ENCODE measurements around the gene MPP2.
"Not testable (repeated sequence)": the region's sequence is repeated elsewhere in the genome, so short reads cannot be mapped to it uniquely, and the experiment has no call there.

The MPP2 gene

GRCh38 chr17:43927929-43928328 lies 20.6 kb upstream of the MPP2 start:
- not testable (repeated sequence) for FAIRE-seq

- no peak for FAIRE-seq
Measured at GRCh38 chr17:43927060-43927864, 19.9 kb upstream of the MPP2 start.

GRCh38 chr17:43924558-43924957 lies 17.2 kb upstream of the MPP2 start:
- no peak for FAIRE-seq

GRCh38 chr17:43920500-43921095 lies 13.3 kb upstream of the MPP2 start:
- no peak for FAIRE-seq

GRCh38 chr17:43918026-43918389 lies 10.7 kb upstream of the MPP2 start:
- no peak for FAIRE-seq

- no peak for FAIRE-seq
Measured at GRCh38 chr17:43917348-43918025, 10.2 kb upstream of the MPP2 start.

- no peak for FAIRE-seq
Measured at GRCh38 chr17:43917016-43917347, 9.6 kb upstream of the MPP2 start.

- no peak for FAIRE-seq
Measured at GRCh38 chr17:43916385-43916784, 9.0 kb upstream of the MPP2 start.

GRCh38 chr17:43915559-43915958 lies 8.2 kb upstream of the MPP2 start:
- no peak for FAIRE-seq

GRCh38 chr17:43914451-43914850 lies 7.1 kb upstream of the MPP2 start:
- FAIRE-seq, result no peak

GRCh38 chr17:43913584-43913983 lies 6.2 kb upstream of the MPP2 start:
- FAIRE-seq, result no peak

GRCh38 chr17:43912635-43913304 lies 5.4 kb upstream of the MPP2 start:
- FAIRE-seq, result no peak

GRCh38 chr17:43911904-43912303 lies 4.6 kb upstream of the MPP2 start:
- FAIRE-seq, result no peak

- no peak for FAIRE-seq
Measured at GRCh38 chr17:43909537-43910231, 2.3 kb upstream of the MPP2 start.

- FAIRE-seq, result peak; percentile 37
Measured at GRCh38 chr17:43907998-43908721, 824 bp upstream of the MPP2 start.

GRCh38 chr17:43906951-43907424 lies 348 bp downstream of the MPP2 start:
- FAIRE-seq, result no peak

- no peak for FAIRE-seq
Measured at GRCh38 chr17:43905985-43906852, 1.1 kb downstream of the MPP2 start.

GRCh38 chr17:43905400-43905984 lies 1.8 kb downstream of the MPP2 start:
- no peak for FAIRE-seq

- no peak for FAIRE-seq
Measured at GRCh38 chr17:43901861-43902589, 5.3 kb downstream of the MPP2 start.

All from A204.1 (cell line).